RCC 7860 (cell line): ENCODE data around the gene NUDT3.
"Not testable (repeated sequence)": the region's sequence is repeated elsewhere in the genome, so short reads cannot be mapped to it uniquely, and the experiment has no call there.

ENCODE experiments used
- DNase-seq: peaks from one replicate; pipeline ENCODE4 v3.0.0-alpha.2; 2015; ENCODE audit warnings: low spot score
- FAIRE-seq: peaks from 2 replicates; lab custom pipeline; 2012; peaks lifted over from hg19 to GRCh38; lab: Jason Lieb, UNC

NUDT3 gene

DNA sequence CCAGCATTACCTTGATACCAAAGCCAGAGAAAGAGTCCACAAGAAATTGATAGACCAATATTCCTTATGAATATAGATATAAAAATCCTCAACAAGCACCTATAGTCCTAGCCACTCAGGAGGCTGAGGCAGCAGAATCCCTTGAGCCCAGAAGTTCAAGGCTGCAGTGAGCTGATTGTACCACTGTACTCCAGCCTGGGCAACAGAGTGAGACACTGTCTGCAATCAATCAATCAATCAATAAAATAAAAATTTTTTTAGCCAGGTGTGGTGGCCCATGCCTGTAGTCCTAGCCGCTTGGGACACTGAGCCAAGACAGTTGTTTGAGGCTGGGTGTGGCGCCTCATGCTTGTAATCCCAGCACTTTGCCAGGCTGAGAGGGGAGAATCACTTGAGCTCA is 124.7 kb downstream of the NUDT3 start:
- no peak for FAIRE-seq
- no peak for DNase-seq

DNA sequence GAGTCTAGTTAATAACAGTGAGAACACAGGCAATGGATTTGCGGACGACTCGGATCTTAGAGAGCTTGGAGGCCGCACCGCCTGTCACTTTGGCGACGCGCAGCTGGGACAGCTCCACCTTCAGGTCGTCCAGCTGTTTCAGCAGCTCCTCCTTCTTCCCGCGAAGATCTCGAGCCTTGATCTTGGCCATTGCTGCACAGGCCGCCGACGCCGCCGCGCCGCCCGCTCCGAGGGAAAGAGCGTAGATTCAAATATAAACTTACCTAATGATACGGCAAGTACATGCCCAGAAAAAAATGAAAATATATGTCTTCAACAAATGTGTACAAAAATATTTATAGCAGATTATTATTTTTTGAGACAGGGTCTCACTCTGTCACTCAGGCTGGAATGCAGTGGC is 129.0 kb downstream of the NUDT3 start:
- DNase-seq, FAIRE-seq: not testable (repeated sequence)

DNA sequence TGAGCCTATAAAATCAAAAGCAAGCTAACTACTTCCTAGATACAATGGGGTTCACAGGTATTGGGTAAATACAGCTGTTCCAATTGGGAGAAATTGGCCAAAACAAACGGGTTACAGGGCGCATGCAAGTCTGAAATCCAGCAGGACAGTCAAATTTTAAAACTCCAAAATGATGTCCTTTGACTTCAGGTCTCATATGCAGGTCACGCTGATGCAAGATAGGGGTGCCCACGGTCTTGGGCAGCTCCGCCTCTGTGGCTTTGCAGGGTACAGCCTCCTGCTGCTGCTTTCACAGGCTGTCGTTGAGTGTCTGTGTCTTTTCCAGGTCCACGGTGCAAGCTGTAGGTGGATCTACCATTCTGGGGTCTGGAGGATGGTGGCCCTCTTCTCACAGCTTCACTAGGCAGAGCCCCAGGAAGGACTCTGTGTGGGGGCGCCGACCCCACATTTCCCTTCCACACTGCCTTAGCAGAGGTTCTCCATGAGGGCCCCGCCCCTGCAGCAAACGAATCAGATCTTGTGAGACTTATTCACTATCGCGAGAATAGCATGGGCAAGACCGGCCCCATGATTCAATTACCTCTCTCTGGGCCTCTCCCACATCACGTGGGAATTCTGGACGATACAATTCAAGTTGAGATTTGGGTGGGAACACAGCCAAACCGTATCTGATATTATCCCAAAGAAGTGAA is 131.7 kb downstream of the NUDT3 start:
- no peak for DNase-seq
- FAIRE-seq: no peak

DNA sequence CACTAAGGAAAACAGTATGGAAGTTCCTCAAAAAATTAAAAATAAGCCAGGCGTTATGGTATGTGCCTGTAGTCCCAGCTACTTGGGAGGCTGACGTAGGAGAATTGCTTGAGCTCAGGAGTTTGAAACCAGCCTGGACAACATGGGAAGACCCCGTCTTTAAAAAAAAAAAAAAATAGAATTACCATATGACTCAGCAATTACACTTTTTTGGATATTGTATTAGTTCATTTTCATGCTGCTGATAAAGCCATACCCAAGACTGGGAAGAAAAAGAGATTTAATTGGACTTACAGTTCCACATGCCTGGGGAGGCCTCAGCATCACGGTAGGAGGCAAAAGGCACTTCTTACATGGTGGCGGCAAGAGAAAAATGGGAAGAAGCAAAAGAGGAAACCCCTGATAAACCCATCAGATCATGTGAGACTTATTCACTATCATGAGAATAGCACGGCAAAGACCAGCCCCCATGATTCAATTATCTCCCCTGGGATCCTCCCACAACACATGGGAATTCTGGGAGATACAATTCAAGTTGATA is 132.9 kb downstream of the NUDT3 start:
- no peak for DNase-seq
- no peak for FAIRE-seq

DNA sequence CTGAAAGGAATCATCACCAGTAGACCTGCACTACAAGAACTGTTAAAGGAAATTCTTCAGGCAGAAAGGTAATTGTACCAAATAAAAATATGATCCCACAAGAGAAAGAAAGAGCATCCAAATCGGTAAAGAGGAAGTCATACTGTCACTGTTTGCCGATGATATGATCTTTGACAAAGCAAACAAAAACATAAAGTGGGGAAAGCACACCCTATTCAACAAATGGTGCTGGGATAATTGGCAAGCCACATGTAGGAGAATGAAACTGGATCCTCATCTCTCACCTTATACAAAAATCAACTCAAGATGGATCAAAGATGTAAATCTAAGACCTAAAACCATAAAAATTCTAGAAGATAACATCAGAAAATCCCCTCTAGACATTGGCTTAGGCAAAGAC is 140.1 kb downstream of the NUDT3 start:
- not testable (repeated sequence) for DNase-seq, FAIRE-seq

DNA sequence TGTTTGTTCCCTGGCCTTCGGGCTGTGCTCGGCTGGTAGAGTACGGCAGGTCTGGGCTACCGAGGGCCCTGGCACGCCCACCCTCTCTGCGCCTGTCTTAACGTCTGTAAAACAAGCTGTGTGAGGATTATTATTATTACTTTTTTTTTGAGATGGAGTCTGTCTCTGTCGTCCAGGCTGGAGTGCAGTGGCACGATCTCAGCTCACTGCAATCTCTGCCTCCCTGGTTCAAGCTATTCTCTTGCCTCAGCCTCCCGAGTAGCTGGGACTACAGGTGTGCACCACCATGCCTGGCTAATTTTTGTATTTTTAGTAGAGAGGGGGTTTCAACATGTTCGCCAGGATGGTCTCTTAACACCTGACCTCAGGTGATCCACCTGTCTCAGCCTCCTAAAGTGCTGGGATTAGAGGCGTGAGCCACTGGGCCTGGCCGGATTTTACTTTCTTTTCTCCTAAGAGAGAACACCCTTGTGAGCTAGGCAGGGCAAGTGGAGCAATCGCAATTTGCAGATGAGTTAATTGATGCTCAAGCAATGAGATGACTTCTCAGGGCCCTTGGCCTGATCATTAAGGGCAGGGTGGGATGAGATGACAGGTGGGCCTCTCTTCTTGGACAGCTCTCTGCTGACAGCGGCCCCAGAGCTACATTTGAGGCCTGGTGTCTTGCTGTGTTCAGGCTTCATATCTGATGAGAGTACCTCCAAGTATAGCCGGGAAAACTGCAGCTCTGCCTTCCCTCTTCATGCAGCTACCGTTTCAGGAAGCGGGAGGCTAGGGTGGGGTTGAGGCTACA is 142.8 kb downstream of the NUDT3 start:
- DNase-seq: no peak
- no peak for FAIRE-seq

DNA sequence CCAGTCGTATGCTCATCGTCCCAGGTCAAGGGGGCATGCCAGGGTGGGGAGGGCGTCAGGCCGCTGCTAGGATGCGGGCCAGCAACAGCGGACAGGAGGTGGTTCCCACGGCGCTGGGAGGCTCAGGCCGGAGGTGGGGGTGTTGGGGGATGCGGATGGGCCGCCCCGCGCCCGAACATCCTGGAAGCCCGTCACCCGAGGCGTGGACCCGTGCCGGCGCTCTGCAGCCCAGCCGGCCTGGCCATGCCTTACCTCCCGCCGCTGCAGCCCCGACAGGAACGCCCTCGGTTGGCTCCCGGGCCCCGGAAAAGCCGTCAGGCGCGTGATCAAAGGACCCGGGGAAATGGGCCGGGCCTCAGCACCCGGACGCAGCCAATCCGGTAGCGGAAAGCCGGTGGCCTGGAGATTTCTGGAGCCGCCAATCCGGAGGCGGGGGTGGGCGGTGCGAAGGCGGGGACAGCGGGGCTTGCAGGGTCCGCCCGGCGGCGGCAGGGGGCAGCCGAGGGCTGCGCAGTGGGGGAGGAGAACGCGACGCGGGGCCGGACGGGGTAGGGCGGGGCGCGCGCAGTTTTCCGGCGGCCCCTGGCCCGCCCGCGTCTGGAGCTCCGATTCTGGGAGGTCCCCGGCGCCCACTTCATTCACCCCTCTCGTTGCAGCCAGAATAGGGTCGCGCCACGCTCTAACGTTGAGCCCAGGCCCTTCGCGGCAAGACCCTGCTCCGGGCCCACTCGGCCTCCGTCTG is 143.6 kb downstream of the NUDT3 start, which contains the start of gene SMIM29:
TSS of gene SMIM29 (minus strand) at position 280 of the 742 bp plus-strand sequence. CDS start 1,215 bp downstream, outside the sequence.
- no peak for FAIRE-seq
- DNase-seq: peak; percentile 76

DNA sequence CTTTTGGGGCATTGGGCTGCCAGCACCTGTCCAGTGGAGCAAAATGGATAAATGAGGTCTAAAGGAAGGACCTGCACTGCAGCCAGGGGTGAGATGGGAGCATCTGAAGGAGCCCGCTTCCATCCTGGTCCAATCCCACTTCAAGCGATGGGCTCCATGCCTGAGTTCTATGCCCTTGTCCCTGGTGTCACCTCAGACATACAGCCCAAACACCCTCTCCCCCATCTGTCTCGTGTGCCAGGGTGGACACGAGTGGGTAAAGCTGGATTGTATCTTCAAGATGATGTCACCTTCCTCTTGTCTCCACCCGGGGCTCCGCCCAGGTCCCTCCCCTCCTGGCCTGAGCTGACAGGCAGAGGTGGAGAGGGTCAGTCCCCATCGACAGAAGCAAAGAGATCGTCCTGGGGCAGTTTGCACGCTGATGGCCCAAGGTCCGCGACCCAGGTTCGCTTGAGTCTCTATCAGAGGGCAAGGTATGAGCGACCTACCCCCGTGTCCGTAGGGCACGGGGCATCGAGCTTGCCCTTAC is 144.2 kb downstream of the NUDT3 start:
- no peak for FAIRE-seq

DNA sequence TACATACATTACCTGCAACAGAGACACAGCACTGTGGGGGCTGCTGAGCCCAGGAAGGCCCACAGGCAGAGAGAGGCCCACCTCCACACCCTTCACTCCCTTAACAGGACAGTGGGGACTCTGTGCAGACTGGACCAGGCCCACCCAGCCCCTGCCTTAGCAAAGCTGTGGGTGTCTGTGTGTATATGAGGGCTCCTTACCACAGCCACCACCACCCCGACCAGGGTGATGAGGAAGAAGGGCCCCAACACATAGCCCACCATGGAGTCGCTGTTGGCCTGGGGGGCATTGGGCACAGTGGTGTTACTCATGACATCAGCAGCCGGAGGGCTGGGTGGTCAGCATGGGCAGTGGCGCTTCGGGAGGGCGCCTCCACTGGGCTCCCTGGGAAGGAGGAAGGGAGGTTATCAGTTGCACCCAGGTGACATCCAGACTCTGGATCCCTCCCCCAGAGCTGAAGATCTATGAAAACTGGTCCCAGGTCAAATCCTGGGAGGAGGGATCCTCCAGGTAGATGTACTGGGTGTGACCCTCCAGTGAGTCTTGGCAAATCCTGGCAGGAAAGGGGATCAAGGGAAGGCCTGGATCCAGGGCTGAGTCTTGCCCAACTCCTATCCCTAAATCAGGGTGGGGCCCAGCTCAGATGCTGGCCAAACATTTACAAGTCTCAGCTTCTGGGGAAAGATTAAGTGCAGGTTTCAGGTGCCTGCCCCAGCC is 144.8 kb downstream of the NUDT3 start:
- FAIRE-seq: no peak

More for the DNA sequence above, 144.2 kb downstream of the NUDT3 start:
- DNase-seq: no peak

DNA sequence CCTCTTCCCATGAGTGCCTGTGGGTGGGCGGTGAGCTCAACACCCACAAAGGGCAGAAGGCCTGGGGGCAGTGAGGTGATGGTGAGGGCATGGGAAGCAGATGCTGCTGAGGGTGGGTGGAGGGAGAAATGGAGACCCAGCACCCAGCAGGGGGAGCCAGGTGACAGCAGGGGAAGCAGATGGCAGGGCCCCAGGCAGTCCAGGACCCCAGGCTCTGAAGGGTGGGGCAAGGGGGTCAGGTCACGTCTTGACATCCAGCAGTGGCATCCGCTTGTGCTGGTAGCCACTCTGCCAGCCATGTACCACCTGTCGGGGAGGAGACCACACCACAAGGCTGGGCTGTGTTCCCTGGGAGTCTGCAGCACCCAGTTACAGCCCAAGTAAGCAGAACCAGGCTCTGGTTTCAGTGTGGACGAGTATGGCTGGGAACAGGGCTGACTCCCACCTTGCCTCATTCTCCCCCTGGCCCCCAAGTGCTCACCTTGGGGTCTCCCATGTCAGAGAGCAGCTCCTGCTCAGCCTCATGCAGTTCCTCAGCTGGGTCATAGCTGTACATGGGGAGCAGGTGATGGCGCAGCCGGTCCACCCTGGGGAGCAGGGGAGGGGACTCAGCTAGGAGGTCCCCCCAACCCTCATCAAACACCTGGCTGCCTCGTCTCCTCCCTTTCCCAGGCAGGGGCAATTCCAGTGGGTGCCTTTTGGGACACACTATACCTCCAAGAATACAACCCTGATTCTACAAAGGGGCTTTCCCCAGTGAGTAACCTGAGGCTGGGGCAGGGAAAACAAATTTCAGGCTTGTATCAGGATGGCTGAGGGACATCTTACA is 145.7 kb downstream of the NUDT3 start:
- FAIRE-seq (no peak), DNase-seq (no peak)

More for the DNA sequence above, 144.8 kb downstream of the NUDT3 start:
- no peak for DNase-seq

DNA sequence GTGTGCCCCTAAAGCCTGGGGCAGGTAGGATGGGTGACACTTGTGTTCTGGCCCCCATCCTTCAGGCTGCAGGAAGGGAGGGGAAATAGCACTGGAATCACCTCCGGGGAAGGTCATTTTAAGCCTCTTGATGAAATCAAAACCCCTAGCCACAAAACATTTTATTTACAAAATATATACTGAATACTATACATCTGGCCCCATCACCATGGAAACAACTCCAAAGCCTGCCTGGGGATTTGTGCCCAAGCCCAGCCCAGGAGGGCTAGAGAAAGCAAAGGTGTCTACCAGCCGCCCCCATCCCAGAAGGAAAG is 146.3 kb downstream of the NUDT3 start:
- FAIRE-seq (no peak), DNase-seq (no peak)

DNA sequence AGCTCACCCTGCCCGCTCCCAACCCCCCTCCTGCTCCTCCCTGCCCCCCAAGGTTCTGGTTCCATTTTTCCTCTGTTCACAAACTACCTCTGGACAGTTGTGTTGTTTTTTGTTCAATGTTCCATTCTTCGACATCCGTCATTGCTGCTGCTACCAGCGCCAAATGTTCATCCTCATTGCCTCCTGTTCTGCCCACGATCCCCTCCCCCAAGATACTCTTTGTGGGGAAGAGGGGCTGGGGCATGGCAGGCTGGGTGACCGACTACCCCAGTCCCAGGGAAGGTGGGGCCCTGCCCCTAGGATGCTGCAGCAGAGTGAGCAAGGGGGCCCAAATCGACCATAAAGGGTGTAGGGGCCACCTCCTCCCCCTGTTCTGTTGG is 146.7 kb downstream of the NUDT3 start:
- not testable (repeated sequence) for FAIRE-seq, DNase-seq

DNA sequence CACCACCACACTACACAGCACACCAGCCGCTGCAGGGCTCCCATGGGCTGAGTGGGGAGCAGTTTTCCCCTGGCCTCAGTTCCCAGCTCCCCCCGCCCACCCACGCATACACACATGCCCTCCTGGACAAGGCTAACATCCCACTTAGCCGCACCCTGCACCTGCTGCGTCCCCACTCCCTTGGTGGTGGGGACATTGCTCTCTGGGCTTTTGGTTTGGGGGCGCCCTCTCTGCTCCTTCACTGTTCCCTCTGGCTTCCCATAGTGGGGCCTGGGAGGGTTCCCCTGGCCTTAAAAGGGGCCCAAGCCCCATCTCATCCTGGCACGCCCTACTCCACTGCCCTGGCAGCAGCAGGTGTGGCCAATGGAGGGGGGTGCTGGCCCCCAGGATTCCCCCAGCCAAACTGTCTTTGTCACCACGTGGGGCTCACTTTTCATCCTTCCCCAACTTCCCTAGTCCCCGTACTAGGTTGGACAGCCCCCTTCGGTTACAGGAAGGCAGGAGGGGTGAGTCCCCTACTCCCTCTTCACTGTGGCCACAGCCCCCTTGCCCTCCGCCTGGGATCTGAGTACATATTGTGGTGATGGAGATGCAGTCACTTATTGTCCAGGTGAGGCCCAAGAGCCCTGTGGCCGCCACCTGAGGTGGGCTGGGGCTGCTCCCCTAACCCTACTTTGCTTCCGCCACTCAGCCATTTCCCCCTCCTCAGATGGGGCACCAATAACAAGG is 147.3 kb downstream of the NUDT3 start:
- FAIRE-seq: not testable (repeated sequence)

DNA sequence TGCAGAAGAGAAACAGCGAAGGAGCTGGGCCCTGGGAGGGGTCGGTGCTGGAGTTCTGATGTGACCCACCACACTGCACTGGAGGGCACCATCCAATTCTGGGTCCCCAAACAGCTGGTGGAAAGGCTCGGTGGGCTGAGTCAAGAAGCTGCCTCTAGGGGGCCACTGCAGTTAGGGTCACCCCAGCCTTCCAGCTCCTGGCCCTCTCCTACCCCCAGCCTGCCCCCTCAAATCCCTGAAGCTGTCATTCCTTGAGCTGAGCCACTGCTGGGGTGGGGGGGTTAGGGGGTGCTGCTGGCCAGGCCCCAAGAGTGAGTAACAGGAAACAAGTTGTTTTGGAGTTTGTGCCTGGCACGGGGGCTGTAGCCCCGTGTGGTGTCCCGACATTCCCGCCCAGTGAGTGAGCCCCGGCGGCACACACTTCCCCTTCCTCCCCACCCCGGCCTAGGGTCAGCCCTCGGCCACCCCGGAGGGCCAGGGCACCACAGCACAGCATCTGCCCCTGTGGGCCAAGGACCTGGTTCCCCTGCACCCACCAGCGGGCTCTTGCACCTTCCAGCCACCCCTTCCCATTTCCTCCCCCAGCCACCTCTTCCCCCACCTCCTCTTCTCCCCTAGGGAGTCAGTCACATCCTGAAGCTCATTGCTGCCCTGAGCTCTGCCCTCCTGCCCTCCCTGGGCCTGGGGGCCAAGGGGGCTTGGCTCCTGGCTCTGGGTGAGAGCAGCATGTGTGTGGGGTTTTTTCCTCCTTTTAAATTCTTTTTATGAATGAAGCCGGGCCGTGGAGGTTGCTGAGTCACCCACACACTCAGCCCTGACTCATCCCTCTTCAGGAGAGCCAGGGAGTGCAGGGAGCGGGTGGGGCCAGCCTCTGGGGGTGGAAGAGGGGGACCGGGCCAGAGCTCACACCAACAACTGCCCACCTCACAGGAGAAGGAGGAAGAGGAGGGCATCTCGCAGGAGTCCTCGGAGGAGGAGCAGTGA is 148.3 kb downstream of the NUDT3 start:
- DNase-seq (peak; percentile 91), FAIRE-seq (peak; percentile 69)

More for the DNA sequence above, 147.3 kb downstream of the NUDT3 start:
- DNase-seq: not testable (repeated sequence)

DNA sequence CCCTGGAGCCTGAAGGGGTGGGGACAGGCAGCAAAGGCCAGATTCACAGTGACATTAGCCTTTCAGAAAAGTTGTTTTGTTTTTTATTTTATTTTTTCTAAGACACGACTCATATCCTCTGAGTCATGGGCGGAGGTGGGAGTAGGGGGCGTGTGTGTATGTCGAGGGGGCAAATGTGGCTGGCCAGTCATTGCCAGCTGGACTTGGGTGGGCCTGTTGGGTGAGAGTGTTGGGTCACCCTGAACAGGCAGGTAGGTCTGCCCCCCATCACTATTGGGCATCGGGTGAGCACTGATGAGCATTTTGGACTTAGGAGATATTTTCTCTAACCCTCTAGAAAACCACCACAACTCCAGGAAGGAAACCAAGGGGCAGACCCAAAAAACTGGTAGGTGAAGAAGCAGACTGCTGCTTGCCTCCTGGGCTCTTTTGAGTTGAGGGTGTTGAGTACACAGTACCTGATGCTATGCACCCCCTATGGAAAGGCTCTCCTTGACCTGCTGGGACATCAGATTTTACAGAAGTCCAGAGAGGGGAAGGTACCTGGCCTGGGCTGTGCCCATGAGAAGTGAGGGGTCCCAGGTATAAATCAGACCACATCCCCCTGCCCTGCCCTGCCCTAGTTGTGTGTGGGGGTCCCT is 149.2 kb downstream of the NUDT3 start:
- DNase-seq (no peak), FAIRE-seq (no peak)

DNA sequence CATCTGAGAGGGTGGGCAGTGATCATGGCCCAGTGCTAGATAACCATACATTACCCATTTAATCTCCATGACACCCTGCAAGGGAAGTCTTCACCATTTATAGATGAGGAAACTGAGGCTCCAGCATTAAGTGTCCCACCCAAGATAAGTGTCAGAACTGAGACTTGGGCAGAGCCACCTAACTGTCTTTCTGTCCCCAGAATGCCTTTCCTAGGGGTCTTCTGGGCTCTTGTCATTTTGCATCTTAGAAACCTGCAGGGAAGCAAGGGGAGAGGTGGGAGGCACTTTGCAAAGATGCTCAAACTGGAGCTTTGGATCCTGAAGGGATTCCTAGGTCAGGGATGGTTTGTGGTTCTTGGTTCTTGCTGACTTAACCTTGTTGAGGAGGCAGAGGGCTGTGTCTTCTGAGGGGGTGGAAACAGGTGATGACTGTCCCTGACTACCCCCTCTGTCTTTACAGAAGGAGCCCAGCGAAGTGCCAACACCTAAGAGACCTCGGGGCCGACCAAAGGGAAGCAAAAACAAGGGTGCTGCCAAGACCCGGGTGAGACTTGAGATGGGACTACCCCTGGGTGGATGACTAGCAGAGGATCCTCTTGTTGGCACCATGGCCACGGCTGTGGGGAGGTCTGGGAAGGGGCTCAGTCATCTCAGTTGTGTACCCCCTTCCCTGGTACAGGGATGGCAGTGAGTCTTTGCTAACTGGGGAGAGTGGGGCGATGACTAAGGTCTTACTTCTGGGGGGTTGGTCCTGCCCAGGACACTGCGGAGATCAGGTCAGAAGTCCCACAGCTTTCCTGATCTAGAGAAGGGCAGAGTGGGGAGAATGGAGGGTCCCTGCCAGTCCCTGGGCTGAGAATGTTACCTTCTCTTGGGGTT is 150.0 kb downstream of the NUDT3 start:
- FAIRE-seq (no peak), DNase-seq (no peak)
